Activated naive CD8-positive, alpha-beta T cell treated with anti-CD3 and anti-CD28 coated beads for 36 hours (primary cell): ENCODE measurements around the gene NENF. TPM values are rescaled to one million over a fixed set of nuclear protein-coding genes. Genes with fewer than 3 reads are reported as not detected.
"Not testable (repeated sequence)": the region's sequence is repeated elsewhere in the genome, so short reads cannot be mapped to it uniquely, and the experiment has no call there.

Experiments
- DNase-seq: peaks from one replicate; pipeline ENCODE4 v3.0.0; 2021
- H3K27ac Mint-ChIP-seq: one replicate; pipeline ENCODE4 v1.8.0; 2022; ENCODE audit warnings: mild to moderate bottlenecking, moderate library complexity, mixed read lengths
- H3K27me3 Mint-ChIP-seq: one replicate; pipeline ENCODE4 v1.8.0; 2022; ENCODE audit warnings: mild to moderate bottlenecking, mixed read lengths
- H3K36me3 Mint-ChIP-seq: one replicate; pipeline ENCODE4 v1.8.0; 2021; ENCODE audit warnings: mild to moderate bottlenecking, mixed read lengths
- H3K4me1 Mint-ChIP-seq: one replicate; pipeline ENCODE4 v1.8.0; 2021; ENCODE audit warnings: mixed read lengths
- H3K4me3 Mint-ChIP-seq: one replicate; pipeline ENCODE4 v1.8.0; 2022; ENCODE audit warnings: mild to moderate bottlenecking, moderate library complexity, mixed read lengths
- H3K9me3 Mint-ChIP-seq: one replicate; pipeline ENCODE4 v1.8.0; 2022; ENCODE audit warnings: mixed read lengths
- total RNA-seq, 2 experiments: library from RNA; stranded (reverse); gene quantifications; one replicate each; pipeline ENCODE4 v1.2.3, GENCODE V29; 2021

The NENF gene
- total RNA-seq, 2 experiments from 2014 or later = 36.4 to 38.7 TPM

- Mint-ChIP-seq H3K9me3 (no peaks in the 10 kb centered on the region), H3K27me3 (peaks cover 13% of the 10 kb centered on the region), H3K27ac (no peak overlapping the region), H3K4me1 (peaks cover 16% of the 10 kb centered on the region), H3K36me3 (no peaks in the 10 kb centered on the region), H3K4me3 (no peak overlapping the region)
- no peak for DNase-seq
Measured at GRCh38 chr1:212479188-212479587, 46.5 kb downstream of the NENF start.

- peaks cover 13% of the 10 kb centered on the region for H3K27me3 Mint-ChIP-seq
- peaks cover 16% of the 10 kb centered on the region for H3K4me1 Mint-ChIP-seq
- not testable (repeated sequence) for H3K36me3 Mint-ChIP-seq, H3K27ac Mint-ChIP-seq, H3K9me3 Mint-ChIP-seq, H3K4me3 Mint-ChIP-seq, DNase-seq
Measured at GRCh38 chr1:212480711-212481437, 48.2 kb downstream of the NENF start.

- Mint-ChIP-seq H3K27me3 (peaks cover 9% of the 10 kb centered on the region), H3K9me3 (no peaks in the 10 kb centered on the region), H3K27ac (no peak overlapping the region), H3K4me1 (peaks cover 16% of the 10 kb centered on the region), H3K36me3 (no peaks in the 10 kb centered on the region), H3K4me3 (no peak overlapping the region)
- DNase-seq = no peak
Measured at GRCh38 chr1:212481438-212481767, 48.7 kb downstream of the NENF start.

- no peak for DNase-seq
- H3K36me3 Mint-ChIP-seq = no peaks in the 10 kb centered on the region
- H3K9me3 Mint-ChIP-seq = no peaks in the 10 kb centered on the region
Measured at GRCh38 chr1:212482006-212482636, 49.4 kb downstream of the NENF start.

GRCh38 chr1:212482637-212483441 is 50.1 kb downstream of the NENF start:
- no peak for DNase-seq
- Mint-ChIP-seq H3K4me1 (peaks cover 11% of the 10 kb centered on the region), H3K4me3 (no peak overlapping the region), H3K27ac (no peak overlapping the region), H3K9me3 (no peaks in the 10 kb centered on the region), H3K36me3 (no peaks in the 10 kb centered on the region), H3K27me3 (no peaks in the 10 kb centered on the region)

More at GRCh38 chr1:212482006-212482636, 49.4 kb downstream of the NENF start:
- Mint-ChIP-seq H3K4me1 (peaks cover 14% of the 10 kb centered on the region), H3K4me3 (no peak overlapping the region), H3K27ac (no peak overlapping the region), H3K27me3 (peaks cover 3% of the 10 kb centered on the region)

- Mint-ChIP-seq H3K36me3 (no peaks in the 10 kb centered on the region), H3K27me3 (no peaks in the 10 kb centered on the region), H3K27ac (no peak overlapping the region), H3K4me3 (no peak overlapping the region), H3K9me3 (no peaks in the 10 kb centered on the region), H3K4me1 (peaks cover 10% of the 10 kb centered on the region)
- DNase-seq = no peak
Measured at GRCh38 chr1:212484701-212485570, 52.2 kb downstream of the NENF start.

GRCh38 chr1:212485571-212485912 is 52.8 kb downstream of the NENF start:
- DNase-seq = no peak
- no peaks in the 10 kb centered on the region for H3K9me3 Mint-ChIP-seq
- H3K36me3 Mint-ChIP-seq = no peaks in the 10 kb centered on the region
- peaks cover 10% of the 10 kb centered on the region for H3K4me1 Mint-ChIP-seq
- H3K27ac Mint-ChIP-seq = no peak overlapping the region
- no peaks in the 10 kb centered on the region for H3K27me3 Mint-ChIP-seq
- no peak overlapping the region for H3K4me3 Mint-ChIP-seq

- Mint-ChIP-seq H3K27me3 (no peaks in the 10 kb centered on the region), H3K4me3 (no peak overlapping the region), H3K4me1 (peaks cover 5% of the 10 kb centered on the region), H3K36me3 (no peaks in the 10 kb centered on the region), H3K27ac (no peak overlapping the region), H3K9me3 (no peaks in the 10 kb centered on the region)
- DNase-seq = no peak
Measured at GRCh38 chr1:212485913-212486618, 53.3 kb downstream of the NENF start.

- H3K4me1 Mint-ChIP-seq = peaks cover 3% of the 10 kb centered on the region
- H3K4me3 Mint-ChIP-seq = no peak overlapping the region
- no peaks in the 10 kb centered on the region for H3K36me3 Mint-ChIP-seq
- H3K27me3 Mint-ChIP-seq = no peaks in the 10 kb centered on the region
- no peak for DNase-seq
- no peaks in the 10 kb centered on the region for H3K9me3 Mint-ChIP-seq
- H3K27ac Mint-ChIP-seq = no peak overlapping the region
Measured at GRCh38 chr1:212486619-212486975, 53.9 kb downstream of the NENF start.

- no peak for DNase-seq
- Mint-ChIP-seq H3K4me3 (no peak overlapping the region), H3K27ac (no peak overlapping the region), H3K9me3 (no peaks in the 10 kb centered on the region), H3K27me3 (no peaks in the 10 kb centered on the region), H3K4me1 (peaks cover 3% of the 10 kb centered on the region), H3K36me3 (no peaks in the 10 kb centered on the region)
Measured at GRCh38 chr1:212487286-212487685, 54.6 kb downstream of the NENF start.

- Mint-ChIP-seq H3K27ac (no peak overlapping the region), H3K27me3 (no peaks in the 10 kb centered on the region), H3K9me3 (no peaks in the 10 kb centered on the region), H3K4me3 (no peak overlapping the region), H3K36me3 (no peaks in the 10 kb centered on the region), H3K4me1 (peaks cover 3% of the 10 kb centered on the region)
- DNase-seq = no peak
Measured at GRCh38 chr1:212487774-212488435, 55.2 kb downstream of the NENF start.

- H3K9me3 Mint-ChIP-seq = no peaks in the 10 kb centered on the region
- no peak overlapping the region for H3K4me3 Mint-ChIP-seq
- H3K27ac Mint-ChIP-seq = no peak overlapping the region
- H3K36me3 Mint-ChIP-seq = no peaks in the 10 kb centered on the region
- H3K4me1 Mint-ChIP-seq = peaks cover 3% of the 10 kb centered on the region
- peak; percentile 27 for DNase-seq
- H3K27me3 Mint-ChIP-seq = no peaks in the 10 kb centered on the region
Measured at GRCh38 chr1:212488436-212489283, 55.9 kb downstream of the NENF start.

- Mint-ChIP-seq H3K9me3 (no peaks in the 10 kb centered on the region), H3K27me3 (no peaks in the 10 kb centered on the region), H3K36me3 (no peaks in the 10 kb centered on the region), H3K4me3 (no peak overlapping the region), H3K4me1 (peaks cover 3% of the 10 kb centered on the region), H3K27ac (no peak overlapping the region)
- DNase-seq = no peak
Measured at GRCh38 chr1:212489284-212489859, 56.7 kb downstream of the NENF start.
